ENCODE results near the gene LYST.
"Not testable (repeated sequence)": the region's sequence is repeated elsewhere in the genome, so short reads cannot be mapped to it uniquely, and the experiment has no call there.

LYST gene

GRCh38 chr1:235866205-235866912, at the start of gene LYST:
Gene LYST, minus strand, starts transcription at chr1:235866906. Its CDS starts 36,489 bp downstream, at chr1:235830417.
- peak in 1 of 2 experiments; percentile 27 for DNase-seq

DNA sequence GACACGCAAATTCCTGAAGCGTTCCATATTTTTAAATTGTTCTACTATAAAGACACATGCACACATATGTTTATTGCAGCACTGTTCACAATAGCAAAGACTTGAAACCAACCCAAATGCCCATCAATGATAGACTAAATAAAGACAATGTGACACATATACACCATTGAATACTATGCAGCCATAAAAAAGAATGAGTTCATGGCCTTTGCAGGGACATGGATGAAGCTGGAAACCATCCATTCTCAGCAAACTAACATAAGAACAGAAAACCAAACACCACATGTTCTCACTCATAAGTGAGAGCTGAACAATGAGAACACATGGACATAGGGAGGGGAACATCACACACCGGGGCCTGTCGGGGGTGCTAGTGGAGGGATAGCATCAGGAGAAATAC, 48.8 kb upstream of the LYST start:
- DNase-seq, result not testable (repeated sequence)

DNA sequence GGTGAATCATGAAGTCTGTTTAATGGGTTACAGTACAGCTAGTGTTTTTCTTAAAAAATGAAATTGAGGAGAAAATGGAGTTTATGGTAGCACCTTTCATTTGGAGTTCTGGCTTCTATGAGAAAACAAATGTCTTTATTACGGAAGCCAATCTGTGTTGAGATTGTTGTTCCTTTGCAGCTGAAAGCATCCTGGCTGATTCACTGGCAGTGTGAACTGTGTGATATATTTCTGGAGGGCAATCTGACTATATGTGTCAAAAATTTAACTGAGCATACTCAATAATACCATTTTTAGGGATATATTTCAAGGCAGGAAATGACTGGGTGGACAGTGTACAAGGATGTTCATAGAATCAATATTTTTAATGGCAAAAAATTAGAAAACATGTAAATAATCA, 46.6 kb upstream of the LYST start:
- peak in 1 of 2 experiments; percentile 8 for DNase-seq

DNA sequence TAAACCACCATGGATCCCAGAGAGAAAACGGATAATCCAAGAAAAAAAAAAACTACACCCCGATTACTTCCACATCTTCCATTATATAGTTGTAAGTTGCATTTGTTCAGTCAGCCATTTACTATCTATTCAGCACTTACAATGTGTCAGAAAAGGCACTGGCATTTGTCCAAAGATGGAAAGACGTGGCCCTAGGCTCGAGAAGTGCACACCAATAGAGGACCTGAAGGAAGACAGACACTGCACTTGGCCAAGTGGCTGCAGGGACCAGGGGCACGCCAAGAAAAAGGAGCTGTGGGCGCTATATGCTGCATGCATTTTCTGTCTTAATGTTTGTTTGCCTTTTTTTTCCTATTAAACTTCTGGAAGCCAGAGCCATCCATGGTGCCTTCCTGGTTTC, 45.2 kb upstream of the LYST start:
- no peak for DNase-seq

GRCh38 chr1:235911300-235911662, 44.6 kb upstream of the LYST start:
- no peak for DNase-seq

GRCh38 chr1:235910357-235911299, 43.9 kb upstream of the LYST start:
- DNase-seq, result peak; percentile 82 to 96

DNA sequence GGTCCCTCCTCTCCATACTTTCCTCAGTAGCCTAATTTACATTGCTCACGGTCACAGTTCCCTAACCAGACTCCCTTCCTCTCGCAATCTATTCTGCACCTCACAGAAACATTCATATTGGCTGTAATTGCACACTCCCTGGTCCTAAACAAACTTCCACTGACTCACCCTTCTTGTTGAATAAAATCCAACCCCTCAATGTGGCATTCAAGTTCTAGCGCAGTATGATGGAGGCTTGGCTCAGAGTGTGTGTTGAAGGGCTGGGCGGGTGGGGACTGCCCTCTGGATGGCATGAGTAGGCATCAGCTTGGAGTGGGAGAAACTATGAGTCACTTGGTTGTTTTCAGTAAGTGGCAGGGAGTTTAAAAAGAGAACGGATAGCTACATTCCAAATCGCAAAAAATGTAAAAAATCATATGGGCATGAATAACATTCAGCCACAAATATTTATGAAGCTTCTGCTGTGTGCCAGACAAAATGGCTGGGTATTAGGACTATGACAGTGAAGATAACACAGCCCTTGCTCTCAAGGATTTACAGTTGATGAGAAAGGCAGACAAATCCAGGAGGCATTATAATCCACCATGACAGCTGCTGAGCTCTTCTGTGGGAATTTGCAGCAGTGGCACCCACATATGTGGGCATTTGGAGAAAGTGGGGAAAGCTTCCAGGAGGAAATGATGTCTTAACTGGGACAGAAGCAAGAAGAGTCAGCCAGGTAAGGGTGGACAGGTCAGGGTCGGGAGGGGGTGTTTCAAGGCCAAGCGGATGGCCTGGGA, 42.2 kb upstream of the LYST start:
- peak; percentile 43 to 82 for DNase-seq

GRCh38 chr1:235907897-235908240, 41.2 kb upstream of the LYST start:
- no peak for DNase-seq

DNA sequence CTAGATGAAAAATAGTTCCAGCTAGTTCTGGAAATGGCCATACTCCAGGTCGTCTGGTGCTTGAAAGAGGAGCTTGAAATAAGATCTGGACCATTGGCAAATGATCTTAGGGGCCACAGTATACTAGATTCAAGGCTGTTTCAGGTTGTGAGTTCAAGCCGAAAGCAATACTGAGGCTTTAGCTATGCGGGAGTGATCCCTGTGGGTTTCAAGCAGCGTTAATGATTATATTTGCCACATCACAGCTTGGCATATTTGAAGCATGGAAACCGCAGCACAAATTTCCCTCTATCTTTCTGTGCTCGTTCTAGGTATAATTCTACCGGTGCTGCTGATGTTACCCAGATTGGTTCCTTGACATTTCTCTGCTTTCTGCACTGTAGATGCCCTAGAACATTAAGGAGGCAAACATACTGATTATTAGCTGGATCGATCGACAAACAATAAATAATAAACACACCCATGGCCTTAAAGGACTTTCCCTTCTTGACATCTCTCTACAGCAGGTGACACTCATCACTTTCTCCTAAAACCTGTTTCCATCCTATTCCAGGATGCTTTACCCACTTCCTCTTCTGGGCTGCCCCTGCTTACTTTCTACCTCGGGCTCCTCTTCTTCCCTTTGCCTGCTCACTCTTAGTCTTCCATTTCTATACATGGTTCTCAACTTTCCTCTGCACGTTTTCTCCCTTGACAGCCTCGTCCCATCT, 40.6 kb upstream of the LYST start:
- no peak for DNase-seq

- DNase-seq, result no peak
These were observed 39.7 kb upstream of the LYST start for GRCh38 chr1:235906436-235906835.

DNA sequence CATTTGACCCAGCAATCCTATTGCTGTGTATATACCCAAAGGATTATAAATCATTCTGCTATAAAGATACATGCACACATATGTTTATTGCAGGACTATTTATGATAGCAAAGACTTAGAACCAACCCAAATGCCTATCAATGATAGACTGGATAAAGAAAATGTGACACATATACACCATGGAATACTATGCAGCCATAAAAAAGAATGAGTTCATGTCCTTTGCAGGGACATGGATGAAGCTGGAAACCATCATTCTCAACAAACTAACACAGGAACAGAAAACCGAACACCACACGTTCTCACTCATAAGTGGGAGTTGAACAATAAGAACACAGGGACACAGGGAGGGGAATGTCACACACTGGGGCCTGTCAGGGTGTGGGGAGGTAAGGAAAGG, 37.1 kb upstream of the LYST start:
- DNase-seq, result not testable (repeated sequence)

DNA sequence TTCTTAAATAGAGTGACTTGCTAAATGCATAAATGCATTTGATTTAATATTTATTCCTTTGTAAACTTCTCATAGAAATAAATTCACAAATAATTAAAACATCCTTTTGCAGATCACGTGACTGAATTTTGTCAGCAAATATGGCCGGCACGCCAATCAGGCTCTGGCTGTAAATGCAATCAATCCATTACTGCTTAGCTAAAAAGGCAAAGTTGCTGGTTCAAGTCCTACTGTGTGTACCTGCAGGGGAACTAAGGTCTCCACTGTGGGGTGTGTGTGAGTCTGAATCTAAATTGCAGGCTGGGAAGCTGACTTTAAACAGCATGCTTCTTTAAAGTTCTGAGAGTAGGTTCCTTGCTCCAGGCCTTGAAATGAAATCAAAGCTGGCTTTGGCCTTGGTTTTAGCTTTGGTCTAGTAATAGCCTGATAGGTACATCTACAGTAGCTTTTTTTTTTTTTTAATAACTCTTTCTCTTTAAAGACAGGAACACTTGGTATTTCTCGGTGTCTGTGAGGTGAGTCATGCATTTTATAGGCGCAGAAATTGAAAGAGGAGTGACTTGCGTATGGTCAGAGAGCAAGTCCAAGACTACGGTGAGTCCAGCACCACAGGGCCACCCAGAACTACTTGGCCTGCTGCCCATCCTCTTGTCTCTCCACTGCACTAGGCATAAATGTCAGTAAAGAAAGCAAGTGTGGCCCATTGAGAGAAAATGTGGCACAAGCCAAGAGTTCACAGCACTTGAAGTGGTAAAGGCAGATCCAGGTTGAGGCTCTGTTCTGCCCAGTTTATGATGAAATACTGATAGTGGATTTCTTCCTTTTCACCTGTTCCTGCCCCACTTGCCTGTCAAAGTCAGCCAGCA, 36.2 kb upstream of the LYST start:
- DNase-seq, result peak; percentile 7 to 77

- DNase-seq, result peak in 1 of 2 experiments; percentile 50
These were observed 34.8 kb upstream of the LYST start for GRCh38 chr1:235901461-235901860.

DNA sequence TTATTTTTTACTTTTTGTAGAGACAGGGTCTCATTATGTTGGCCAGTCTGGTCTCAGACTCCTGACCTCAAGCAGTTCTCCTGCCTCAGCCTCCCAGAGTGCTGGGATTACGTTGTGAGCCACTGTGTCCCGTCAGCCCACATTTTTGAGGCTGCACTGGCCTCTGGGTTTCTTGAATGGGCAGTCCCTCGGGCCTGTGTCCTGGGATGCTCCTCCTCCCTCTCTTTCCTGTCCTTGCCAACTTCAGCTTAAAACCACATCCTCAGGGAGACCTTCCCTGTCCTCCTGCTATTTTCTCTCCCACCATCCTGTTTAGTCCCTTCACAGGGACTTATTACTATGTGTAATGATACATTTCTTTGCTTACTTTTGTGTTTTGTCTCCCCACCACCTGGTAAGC, 31.4 kb upstream of the LYST start:
- no peak for DNase-seq

DNA sequence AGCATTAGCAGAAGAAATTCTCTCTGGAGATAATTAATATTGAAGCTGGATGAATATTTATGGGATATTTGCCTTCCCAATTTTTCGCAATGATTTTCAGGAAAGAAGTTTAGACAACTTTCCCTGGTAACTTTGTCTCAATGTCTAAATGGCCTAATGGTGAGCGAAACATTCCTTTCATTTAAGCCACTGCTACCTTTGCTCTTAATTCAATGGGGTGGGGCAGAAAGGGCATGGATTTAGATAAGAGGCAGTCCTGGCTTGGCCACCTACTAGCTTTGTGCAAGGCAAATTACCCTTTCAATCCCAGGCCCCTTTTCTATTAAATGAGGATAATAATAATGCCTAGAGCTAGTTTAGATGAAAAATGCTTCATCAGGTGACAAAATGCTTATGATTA, 27.1 kb upstream of the LYST start:
- no peak for DNase-seq

GRCh38 chr1:235892734-235893413, 26.2 kb upstream of the LYST start:
- DNase-seq, result no peak

DNA sequence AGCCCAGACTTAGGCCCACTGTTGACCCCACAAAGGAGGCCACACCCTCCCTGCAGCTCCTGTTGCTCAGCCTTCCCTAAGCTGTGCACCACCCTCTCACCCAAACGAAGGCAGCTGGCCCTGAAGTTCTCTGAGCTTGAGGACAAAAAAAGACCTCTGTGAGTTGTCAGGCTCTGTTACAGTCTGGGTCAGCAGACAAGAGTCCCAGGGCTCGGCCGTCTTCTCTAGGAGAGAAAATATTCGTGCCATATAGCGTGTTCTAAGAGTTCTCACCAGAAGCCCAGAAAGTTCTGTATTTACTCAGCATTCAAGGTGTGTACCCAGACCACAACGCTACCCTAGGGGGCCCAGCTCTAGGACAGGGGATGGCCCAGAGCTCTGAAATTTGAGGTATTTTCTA, 25.5 kb upstream of the LYST start:
- DNase-seq, result no peak

DNA sequence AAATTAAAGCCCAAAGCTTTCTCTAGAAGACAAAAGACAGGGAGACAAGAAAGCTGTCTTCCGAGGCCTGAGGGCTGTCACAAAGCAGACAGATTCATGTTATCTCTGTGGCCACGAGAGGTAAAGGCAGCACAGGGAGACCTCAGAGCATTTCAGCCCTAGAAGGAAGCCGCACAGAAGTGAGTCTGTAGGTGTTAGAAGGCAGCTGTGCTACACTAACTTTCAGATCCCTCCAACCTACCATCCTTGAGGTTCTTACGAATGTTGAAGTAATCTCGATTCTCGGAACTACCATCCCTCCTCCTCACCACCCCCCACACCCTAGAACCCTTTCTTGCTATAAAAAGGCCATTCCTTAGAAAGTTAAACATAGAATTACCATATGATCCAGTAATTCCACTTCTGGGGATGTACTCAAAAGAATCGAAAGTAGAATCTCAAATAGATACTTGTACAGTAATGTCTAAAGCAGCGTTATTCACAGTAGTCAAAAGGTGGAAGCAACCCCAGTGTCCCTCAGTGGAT, 21.5 kb upstream of the LYST start:
- DNase-seq, result no peak

DNA sequence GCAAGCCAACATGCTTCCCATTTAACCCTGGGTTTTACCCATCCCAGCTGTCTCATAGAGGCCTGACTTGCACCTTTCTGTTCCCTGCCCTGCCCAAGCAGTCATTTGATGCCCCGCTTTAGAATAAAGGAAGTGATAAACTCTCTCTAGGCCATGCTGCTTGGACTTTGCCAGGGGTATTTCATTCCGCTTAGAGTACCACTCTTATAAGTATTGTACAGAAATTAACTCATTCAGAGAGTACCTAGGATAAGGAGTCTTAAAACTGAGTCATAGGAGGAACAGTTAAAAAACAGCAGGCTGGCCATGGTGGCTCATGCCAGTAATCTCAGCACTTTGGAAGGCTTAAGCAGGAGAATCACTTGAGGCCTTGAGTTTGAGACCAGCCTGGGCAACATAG, 21.0 kb upstream of the LYST start:
- DNase-seq, result no peak

DNA sequence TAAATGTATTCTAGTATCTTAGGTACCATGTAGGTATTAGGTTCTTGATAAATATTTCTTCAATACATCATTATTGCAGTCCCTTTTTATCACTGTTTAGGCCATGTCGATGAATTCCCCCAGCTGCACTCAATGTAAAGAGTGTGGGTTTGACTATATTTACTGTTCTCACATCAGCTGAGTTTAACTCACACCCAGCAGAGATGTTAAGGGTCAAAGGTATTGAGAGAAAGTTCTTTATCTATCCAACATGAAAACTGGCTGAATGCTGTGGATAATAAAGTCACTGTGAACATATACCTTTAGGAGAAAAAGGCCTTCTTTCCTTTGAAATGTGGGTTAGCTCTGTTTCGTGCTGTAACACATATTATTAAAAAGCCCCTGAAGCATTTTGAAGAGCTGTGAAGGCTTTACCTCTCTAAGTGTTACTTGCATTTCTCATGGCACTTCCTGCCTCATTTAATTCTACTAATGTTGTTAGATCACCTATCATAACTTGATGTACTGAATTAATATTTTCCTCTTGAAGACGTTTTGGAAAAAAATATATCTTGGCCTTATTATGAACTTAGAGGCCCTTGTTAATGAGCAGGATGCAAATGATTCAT, 19.1 kb upstream of the LYST start:
- DNase-seq, result no peak
